Raji (cell line): ENCODE results near the gene CMTM4.

Experiments used
- POLR2A ChIP-seq: IDR thresholded peaks from 2 replicates; pipeline ENCODE4 v1.6.1; 2011; ENCODE audit warnings: low read depth, low read length, control low read depth; ENCODE audit not compliant: insufficient read depth

Gene CMTM4

GRCh38 chr16:66592241-66592640 is 104.3 kb downstream of the CMTM4 start:
- no peak for TF ChIP-seq POLR2A

DNA sequence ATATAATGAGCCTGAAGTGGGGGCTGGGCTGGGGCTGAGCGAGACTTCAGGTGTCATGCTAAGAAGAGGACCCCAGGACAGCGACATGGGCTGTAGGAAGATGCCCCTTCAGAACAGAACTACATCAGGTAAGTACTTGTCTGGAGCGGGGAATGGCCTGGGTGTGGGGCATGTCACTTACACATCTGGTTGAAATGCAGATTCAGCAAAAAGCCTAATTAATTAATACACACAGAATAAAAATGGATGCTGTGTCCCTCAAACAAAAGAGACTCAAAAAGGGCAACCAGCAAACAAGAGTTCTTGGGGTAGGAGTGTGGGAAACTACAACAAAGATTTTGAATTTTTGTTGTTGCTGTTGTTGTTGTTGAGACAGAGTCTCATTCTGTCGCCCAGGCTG is 105.5 kb downstream of the CMTM4 start:
- no peak for TF ChIP-seq POLR2A

DNA sequence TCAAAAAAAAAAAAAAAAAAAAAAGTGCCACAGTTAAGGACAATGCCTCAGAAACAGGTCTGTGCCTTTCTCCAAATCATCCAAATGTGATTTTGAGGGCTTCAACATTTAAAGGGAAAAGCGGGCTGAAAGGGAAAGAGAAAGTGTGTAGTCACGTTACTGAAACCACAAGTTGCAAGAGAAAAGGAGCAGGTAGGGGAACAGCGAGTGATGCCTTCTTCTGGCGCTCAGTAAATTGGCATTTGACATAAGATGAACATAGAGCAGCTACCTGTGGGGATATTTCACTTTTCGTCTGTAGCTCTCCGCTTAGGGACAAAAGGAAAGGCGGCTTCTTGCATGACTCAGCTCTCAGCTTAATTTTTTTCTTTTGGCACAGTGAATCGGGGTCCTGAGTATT is 106.2 kb downstream of the CMTM4 start:
- no peak for TF ChIP-seq POLR2A

- TF ChIP-seq POLR2A, result no peak
Measured at GRCh38 chr16:66588981-66589713, 107.4 kb downstream of the CMTM4 start.

GRCh38 chr16:66587881-66588600 is 108.5 kb downstream of the CMTM4 start:
- no peak for TF ChIP-seq POLR2A

- no peak for TF ChIP-seq POLR2A
Measured at GRCh38 chr16:66585481-66586239, 110.9 kb downstream of the CMTM4 start.

DNA sequence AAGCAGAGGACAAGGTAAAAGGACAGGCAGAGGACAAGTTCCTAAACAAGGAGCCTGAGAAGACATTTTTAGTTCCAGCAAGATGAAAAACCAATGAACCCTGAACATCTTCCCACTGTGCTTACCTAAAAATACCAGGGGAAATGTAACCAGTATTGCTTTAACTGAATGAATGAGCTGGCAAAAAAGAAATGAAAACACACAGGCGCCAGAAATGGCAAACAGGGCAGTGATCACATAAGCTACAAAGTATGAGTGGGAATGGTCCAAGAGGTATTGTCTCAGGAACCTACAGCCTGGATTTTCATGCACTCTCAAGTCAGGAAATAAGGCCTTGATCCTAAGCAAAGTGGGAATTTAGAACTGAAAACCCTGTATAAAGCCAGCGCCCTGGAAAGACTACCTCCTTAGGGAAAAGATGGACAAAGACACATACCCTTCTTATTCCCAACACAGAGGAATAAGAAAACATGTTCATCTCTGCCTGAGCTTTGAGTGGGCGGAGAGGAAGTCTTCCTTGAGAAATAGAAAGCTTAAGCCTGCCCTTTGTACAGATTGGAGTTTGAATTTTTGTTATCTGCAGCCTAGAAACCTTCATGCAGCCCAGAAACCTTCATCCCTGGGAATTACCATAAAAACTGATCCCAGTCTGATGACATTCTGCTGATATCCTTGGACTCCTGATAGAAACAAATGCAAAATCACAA is 115.1 kb downstream of the CMTM4 start:
- no peak for TF ChIP-seq POLR2A

GRCh38 chr16:66580605-66581209 is 115.8 kb downstream of the CMTM4 start:
- no peak for TF ChIP-seq POLR2A

- no peak for TF ChIP-seq POLR2A
Measured at GRCh38 chr16:66578651-66579531, 117.7 kb downstream of the CMTM4 start, which contains the start of gene CMTM2. Gene CMTM2, plus strand, starts transcription at chr16:66579463. Its CDS starts 145 bp downstream, at chr16:66579608.

DNA sequence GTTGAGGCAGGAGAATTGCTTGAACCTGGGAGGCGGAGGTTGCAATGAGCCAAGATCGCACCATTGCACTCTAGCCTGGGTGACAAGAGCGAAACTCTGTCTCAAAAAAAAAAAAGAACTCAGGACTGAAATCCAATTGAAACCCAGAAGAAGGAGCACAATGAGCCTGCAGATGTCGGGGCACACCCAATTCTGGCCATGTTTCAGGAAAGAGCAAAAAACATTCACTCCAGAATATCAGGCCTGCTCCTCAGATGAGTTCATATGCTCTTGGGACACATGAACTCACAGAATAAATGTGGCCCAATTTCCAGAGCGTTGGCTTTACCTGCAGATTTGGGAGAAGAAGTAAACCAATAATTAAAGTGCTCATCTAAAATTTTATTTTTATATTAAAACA is 120.2 kb downstream of the CMTM4 start:
- TF ChIP-seq POLR2A, result no peak

GRCh38 chr16:66575060-66575459 is 121.5 kb downstream of the CMTM4 start:
- TF ChIP-seq POLR2A, result no peak

GRCh38 chr16:66574531-66574930 is 122.0 kb downstream of the CMTM4 start:
- TF ChIP-seq POLR2A, result no peak

GRCh38 chr16:66574081-66574480 is 122.5 kb downstream of the CMTM4 start:
- TF ChIP-seq POLR2A, result no peak

GRCh38 chr16:66572356-66572755 is 124.2 kb downstream of the CMTM4 start:
- no peak for TF ChIP-seq POLR2A
